SK-N-MC (cell line): ENCODE measurements around the gene BHMT.

Experiments used
- EZH2 ChIP-seq: fragments of 200-600 bp; sonication (generic); IDR thresholded peaks from one replicate; pipeline ENCODE4 v1.6.1; 2017; ENCODE audit warnings: antibody characterized with exemption
- FOXP2 ChIP-seq: optimal IDR thresholded peaks from 2 replicates; pipeline ENCODE3; 2011; ENCODE audit warnings: mild to moderate bottlenecking, moderate library complexity; ENCODE audit not compliant: insufficient read depth; ENCODE audit errors: extremely low read length, control extremely low read depth
- POLR2AphosphoS5 ChIP-seq: IDR thresholded peaks from 2 replicates; pipeline ENCODE4 v1.6.1; 2012; ENCODE audit warnings: mild to moderate bottlenecking, low read depth, low read length, borderline replicate concordance

DNA sequence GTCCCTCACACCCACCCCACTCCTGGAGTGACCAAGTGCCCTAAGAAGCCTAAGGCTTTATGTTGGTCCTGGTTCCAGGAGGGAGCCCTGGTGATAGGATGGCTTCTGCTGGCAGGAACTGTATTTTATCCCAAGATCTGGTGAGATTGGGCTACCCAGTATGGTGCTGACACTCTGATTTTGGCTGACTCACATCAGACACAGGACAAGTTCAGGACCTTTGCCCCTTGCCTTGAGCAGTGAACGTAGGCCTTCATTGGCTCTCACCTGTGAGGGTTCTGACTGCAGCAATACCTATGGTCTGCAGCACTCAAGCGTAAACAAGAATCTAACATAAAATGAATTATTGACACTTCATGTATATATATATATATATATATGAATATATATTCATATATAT lies 25.0 kb downstream of the BHMT start:
- TF ChIP-seq POLR2AphosphoS5 (no peak), EZH2 (no peak), FOXP2 (no peak)
